Measurements from ENCODE around the gene IRF8.

DNA sequence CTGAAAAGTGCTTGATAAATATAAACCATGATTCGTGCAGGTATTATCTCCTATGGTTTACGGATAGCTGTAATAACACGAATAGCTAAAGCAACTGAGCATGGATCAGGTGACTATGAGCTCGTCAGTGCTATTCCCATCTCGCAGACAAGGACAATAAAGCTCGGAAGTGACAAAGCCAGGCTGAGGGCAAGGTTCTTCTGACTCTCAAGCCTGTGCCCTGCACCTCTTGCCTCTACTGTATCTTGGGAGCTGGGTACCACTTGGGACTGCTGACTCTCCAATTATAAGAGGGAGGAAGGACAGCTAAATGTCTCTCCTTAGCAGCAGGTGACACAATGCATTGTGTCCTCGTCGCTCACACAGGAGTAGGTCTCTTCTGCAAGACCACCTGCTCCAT lies 49.6 kb upstream of the IRF8 start:
- TF ChIP-seq POLR2A (IDR thresholded peaks at IDR 0.05) = no peak
- TF ChIP-seq, protein P1, sequence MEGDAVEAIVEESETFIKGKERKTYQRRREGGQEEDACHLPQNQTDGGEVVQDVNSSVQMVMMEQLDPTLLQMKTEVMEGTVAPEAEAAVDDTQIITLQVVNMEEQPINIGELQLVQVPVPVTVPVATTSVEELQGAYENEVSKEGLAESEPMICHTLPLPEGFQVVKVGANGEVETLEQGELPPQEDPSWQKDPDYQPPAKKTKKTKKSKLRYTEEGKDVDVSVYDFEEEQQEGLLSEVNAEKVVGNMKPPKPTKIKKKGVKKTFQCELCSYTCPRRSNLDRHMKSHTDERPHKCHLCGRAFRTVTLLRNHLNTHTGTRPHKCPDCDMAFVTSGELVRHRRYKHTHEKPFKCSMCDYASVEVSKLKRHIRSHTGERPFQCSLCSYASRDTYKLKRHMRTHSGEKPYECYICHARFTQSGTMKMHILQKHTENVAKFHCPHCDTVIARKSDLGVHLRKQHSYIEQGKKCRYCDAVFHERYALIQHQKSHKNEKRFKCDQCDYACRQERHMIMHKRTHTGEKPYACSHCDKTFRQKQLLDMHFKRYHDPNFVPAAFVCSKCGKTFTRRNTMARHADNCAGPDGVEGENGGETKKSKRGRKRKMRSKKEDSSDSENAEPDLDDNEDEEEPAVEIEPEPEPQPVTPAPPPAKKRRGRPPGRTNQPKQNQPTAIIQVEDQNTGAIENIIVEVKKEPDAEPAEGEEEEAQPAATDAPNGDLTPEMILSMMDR (IDR thresholded peaks at IDR 0.05 in 4 of 5, conservative IDR thresholded peaks at IDR 0.05 in 1 of 5) = no peak

Measured in gastrocnemius medialis (tissue), 4 donors.